CD4-positive, alpha-beta T cell treated with Interleukin-4 for 4 hours (primary cell): Measurements from ENCODE around the gene EP400.

Experiments
- DNase-seq: peaks from one replicate; pipeline ENCODE4 v3.0.0-alpha.2; 2020

EP400 gene

DNA sequence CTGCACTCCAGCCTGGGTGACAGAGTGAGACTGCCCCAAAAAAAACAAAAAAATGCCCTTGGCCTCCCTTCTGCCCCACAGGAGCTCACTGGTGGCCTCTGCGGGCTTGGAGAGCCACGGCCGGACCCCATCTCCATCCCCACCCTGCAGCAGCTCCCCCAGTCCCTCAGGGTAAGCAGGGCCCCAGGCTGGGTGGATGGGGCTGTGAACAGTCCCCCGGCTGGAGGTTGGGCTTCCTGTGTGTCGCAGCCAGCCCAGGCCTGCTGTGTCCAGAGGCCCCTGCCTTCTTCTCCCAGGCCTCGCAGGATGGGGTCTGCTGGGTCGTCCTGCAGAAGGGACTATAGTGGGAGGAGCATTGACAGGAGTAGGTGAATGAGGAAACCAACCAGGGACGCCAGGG is 36.1 kb upstream of the EP400 start:
- no peak for DNase-seq

DNA sequence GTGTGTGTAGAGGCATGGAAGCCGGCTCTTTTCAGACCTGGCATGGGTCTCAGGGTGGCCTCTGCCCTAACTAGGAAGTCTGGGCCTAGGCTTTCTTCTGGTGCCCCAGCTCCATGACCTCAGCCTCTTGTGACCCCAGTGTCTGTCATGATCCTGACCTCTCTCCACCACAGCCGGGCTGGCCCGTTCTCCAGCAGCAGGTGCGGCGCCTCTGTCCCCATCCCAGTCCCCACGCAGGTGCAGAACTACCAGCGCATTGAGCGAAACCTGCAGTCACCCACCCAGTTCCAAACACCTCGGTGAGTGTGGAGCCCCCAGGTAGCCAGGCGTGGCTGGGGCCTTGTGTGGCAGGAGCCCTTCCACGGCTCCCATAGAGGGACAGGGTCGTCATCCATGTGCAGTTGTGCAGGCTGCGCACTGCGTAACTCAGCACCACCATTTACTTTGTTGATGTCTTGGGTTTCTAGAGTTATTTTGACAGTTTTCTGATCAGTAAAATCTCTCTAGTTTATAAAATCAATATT is 35.5 kb upstream of the EP400 start:
- DNase-seq, result no peak

DNA sequence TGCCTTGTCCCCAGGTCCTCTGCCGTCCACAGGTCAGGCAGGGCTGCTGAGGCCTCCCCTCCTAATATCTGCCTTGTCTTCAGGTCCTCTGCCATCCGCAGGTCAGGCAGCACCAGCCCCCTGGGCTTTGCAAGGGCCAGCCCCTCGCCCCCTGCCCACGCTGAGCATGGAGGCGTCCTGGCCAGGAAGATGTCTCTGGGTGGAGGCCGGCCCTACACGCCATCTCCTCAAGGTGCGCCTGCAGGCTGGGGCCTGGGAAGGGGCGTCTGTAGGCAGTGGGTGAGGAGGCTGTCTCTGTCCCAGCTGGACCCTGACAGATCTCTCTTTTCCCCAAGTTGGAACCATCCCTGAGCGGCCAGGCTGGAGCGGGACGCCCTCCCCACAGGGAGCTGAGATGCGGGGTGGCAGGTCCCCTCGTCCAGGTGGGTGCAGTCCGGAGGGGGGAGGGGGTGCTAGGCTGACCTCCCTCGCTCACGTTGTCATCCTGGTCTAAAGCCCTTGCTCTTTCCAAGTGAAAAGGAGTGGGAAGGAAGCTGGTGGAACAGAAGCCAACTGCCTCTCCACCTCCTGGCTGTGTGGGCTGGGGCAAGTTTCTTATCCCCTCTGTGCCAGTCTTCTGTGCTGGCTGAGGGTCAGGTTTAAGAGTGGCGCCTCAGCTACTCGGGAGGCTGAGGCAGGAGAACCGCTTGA is 34.6 kb upstream of the EP400 start:
- no peak for DNase-seq

- DNase-seq, result no peak
Measured at GRCh38 chr12:131915823-131916222, 33.9 kb upstream of the EP400 start.

DNA sequence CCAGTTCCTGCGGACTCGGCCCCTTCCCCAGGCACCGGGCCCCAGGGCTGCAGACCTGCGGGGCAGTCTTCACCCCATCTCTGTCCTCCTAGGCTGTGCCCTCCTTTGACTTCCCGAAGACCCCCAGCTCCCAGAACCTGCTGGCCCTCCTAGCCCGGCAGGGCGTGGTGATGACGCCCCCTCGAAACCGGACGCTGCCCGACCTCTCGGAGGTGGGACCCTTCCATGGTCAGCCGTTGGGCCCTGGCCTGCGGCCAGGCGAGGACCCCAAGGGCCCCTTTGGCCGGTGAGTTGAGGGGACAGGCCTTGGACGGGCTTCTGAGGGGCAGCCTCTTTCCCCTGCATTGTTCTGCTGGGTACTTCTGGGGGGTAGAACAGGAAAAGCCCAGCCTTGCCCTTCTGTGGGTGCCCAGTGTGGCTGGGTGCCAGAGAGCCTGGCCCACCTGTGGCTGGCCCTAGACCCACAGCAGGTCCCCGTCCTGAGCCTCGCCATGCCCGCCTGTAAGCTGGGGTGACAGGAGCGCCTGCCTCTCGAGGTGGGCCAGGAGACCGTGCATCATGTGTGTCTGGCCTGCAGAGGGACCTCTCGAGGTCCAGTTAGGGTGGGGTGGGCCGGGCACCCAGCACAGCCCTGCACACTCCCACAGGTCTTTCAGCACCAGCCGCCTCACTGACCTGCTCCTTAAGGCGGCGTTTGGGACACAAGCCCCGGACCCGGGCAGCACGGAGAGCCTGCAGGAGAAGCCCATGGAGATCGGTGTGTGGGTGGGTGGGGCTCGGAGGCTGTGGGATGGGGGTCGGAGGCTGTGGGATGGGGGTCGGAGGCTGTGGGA is 33.2 kb upstream of the EP400 start:
- DNase-seq, result no peak

GRCh38 chr12:131917139-131917710 is 32.5 kb upstream of the EP400 start:
- no peak for DNase-seq

GRCh38 chr12:131917711-131918306 is 31.9 kb upstream of the EP400 start:
- DNase-seq, result no peak

DNA sequence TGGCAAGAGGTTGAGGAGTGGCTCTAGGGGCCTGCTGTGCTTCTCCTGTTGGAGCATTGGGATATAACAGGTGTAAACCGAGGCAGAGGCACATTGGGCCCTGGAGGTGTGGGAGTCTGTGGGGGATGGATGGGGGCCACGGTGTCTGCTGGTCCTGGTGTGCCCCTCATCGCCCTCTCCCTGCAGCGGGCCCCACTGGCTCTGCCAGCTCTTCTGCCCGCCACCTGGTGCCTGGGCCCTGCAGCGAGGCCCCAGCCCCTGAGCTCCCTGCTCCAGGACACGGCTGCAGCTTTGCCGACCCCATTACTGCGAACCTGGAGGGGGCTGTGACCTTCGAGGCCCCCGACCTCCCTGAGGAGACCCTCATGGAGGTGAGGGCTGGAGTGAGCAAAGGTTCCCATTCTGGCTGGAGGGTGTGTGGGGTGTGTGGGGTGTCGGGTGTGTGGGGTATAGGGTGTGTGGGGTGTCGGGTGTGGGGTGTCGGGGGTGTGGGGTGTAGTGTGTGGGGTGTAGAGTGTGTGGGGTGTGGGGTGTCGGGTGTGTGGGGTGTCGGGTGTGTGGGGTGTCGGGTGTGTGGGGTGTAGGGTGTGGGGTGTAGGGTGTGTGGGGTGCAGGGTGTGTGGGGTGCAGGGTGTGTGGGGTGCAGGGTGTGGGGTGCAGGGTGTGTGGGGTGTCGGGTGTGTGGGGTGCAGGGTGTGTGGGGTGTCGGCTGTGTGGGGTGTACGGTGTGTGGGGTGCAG is 31.3 kb upstream of the EP400 start:
- DNase-seq, result no peak

- no peak for DNase-seq
Measured at GRCh38 chr12:131919051-131919347, 30.7 kb upstream of the EP400 start.

DNA sequence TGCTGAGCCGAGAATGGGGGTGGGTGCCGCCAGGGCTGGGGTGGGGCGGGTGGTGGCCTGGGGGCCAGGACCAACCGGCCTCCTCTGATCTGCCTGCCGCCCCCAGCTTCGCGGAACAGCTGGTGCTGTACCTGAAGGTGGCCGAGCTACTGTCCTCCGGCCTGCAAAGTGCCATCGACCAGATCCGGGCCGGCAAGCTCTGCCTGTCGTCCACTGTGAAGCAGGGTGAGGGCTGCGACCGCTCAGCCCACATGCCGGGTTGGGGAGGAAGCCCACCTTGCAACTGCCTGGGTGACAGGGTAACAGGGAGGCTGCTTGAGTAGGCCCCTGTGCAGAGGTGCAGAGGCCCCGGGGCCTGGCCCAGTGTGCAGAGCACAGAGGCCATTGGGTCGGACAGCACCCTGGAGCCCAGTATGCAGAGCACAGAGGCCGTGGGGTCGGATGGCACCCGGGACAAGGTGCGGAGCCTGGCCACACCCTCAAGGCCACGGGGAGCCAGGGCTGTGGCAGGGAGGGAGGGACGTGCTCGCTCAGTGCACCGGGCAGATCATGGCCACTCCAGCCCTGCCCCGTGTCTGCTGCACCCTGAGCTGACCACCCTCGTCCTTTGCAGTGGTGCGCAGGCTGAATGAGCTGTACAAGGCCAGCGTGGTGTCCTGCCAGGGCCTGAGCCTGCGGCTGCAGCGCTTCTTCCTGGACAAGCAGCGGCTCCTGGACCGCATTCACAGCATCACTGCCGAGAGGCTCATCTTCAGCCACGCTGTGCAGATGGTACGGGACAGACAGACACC is 30.2 kb upstream of the EP400 start:
- no peak for DNase-seq

- no peak for DNase-seq
Measured at GRCh38 chr12:131920157-131920508, 29.6 kb upstream of the EP400 start.

DNA sequence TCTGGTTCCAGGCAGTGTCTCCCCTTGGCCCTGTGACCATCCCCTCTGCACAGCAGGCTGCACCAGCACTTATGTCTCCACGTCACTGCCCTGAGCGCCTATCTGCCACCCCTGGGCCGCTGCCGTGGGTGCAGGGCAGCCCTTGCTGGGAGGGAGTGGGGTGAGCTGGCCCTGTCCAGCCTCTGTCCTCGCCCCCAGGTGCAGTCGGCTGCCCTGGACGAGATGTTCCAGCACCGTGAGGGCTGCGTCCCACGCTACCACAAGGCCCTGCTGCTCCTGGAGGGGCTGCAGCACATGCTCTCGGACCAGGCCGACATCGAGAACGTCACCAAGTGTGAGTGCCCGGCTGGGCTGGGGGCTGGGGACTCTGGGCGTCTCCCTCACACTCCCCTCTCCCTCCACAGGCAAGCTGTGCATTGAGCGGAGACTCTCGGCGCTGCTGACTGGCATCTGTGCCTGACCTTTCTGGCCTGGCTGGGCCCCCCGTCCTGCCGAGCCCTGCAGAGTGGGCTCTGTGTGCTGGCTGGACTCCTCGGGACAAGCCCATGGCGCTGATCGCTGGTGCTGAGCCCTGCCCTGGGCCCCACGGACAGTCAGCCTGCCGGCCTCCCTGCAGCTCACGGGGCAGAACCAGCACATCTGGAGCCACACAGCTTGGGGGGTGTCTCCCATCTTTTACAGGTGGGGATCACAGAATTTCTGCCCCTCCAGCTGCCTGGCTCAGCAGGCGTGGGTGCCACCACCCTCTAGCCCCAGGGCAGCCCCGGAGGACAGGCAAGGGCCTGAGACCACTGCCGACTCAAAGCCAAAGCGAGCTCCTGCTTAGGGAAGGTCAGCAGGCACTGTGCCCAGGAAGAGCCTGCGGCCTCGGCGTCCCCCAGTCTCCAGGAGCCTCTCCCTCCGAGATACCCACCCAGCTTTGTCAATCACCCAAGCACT is 28.6 kb upstream of the EP400 start:
- no peak for DNase-seq

- no peak for DNase-seq
Measured at GRCh38 chr12:131921866-131922769, 27.6 kb upstream of the EP400 start.

- no peak for DNase-seq
Measured at GRCh38 chr12:131922772-131923171, 27.0 kb upstream of the EP400 start.

DNA sequence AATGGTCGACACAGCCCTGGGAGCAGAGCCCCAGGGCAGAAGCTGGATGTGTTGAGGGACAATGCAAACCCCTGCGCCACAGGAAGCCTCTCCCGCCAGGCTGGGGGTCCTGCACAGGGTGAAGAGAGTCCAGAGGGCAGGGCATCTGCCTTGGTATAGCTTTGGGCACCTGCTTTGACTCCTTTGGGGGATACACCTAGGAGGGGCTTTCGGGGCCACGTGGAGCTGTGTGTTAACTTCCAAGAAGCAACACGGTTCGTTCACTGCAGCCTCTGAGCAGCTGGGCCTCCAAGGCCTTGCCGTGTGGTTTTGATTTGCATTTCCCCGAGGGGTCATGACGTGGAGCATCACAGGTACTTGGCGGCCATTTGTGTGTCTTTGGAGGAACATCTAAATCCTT is 26.5 kb upstream of the EP400 start:
- no peak for DNase-seq

GRCh38 chr12:131927110-131928079 is 22.3 kb upstream of the EP400 start:
- no peak for DNase-seq

DNA sequence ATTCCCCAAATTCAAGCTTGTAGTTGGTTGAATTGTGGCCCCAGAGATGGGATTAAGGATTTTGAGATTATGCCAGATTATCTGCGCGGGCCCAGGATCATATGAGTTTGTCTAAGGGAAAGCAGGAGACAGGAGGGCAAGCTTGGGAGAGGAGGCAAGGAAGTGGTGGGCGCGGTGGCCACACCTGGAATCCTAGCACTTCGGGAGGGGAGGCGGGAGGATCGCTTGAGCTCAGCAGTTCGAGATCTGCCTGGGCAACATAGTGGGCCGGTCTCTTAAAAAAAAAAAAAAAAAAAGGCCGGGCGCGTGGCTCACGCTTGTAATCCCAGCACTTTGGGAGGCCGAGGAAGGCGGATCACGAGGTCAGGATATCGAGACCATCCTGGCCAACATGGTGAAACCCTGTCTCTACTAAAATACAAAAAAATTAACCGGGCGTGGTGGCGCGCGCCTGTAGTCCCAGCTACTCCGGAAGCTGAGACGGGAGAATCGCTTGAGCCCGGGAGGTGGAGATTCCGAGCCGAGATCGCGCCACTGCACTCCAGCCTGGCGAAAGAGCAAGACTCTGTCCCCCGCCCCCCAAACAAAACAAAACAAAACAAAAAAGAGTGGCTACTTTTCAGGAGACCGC is 21.5 kb upstream of the EP400 start:
- DNase-seq, result no peak
